Measurements from ENCODE around the gene CYP19A1.
A peak's percentile ranks its signal among the peaks of the same experiment; 100 is the strongest.

Gene CYP19A1

GRCh38 chr15:51338496-51338895, at the start of gene CYP19A1:
Gene CYP19A1 (minus strand): TSS chr15:51338596. CDS start chr15:51242912, 95,684 bp downstream.
- H3K27me3 Mint-ChIP-seq, result peaks cover 44% of the 10 kb centered on the region
- no peaks in the 10 kb centered on the region for H3K9me3 Mint-ChIP-seq
- no peak for DNase-seq
- no peaks in the 10 kb centered on the region for H3K4me1 Mint-ChIP-seq
- H3K27ac Mint-ChIP-seq, result no peak within 1 kb of the TSS
- H3K4me3 Mint-ChIP-seq, result no peak within 1 kb of the TSS
- CTCF ChIA-PET, result no interaction called here
- no peaks in the 10 kb centered on the region for H3K36me3 Mint-ChIP-seq

GRCh38 chr15:51387699-51388041, 49.3 kb upstream of the CYP19A1 start:
- CTCF ChIA-PET, result no interaction called here
- H3K27ac Mint-ChIP-seq, result no peak overlapping the region
- H3K9me3 Mint-ChIP-seq, result no peaks in the 10 kb centered on the region
- H3K4me3 Mint-ChIP-seq, result no peak overlapping the region
- H3K36me3 Mint-ChIP-seq, result no peaks in the 10 kb centered on the region
- DNase-seq, result no peak
- H3K27me3 Mint-ChIP-seq, result peaks cover 6% of the 10 kb centered on the region
- no peaks in the 10 kb centered on the region for H3K4me1 Mint-ChIP-seq

- Mint-ChIP-seq H3K27ac (no peak overlapping the region), H3K27me3 (peaks cover 10% of the 10 kb centered on the region), H3K36me3 (no peaks in the 10 kb centered on the region), H3K4me3 (no peak overlapping the region), H3K9me3 (no peaks in the 10 kb centered on the region), H3K4me1 (no peaks in the 10 kb centered on the region)
- no peak for DNase-seq
- CTCF ChIA-PET, result no interaction called here
Observed at GRCh38 chr15:51386960-51387698, 48.7 kb upstream of the CYP19A1 start.

GRCh38 chr15:51386486-51386885, 48.1 kb upstream of the CYP19A1 start:
- DNase-seq, result no peak
- H3K9me3 Mint-ChIP-seq, result no peaks in the 10 kb centered on the region
- CTCF ChIA-PET, result no interaction called here
- H3K4me1 Mint-ChIP-seq, result no peaks in the 10 kb centered on the region
- H3K27me3 Mint-ChIP-seq, result peaks cover 10% of the 10 kb centered on the region
- H3K4me3 Mint-ChIP-seq, result no peak overlapping the region
- H3K27ac Mint-ChIP-seq, result no peak overlapping the region
- no peaks in the 10 kb centered on the region for H3K36me3 Mint-ChIP-seq

- Mint-ChIP-seq H3K4me1 (no peaks in the 10 kb centered on the region), H3K27me3 (peaks cover 10% of the 10 kb centered on the region), H3K4me3 (no peak overlapping the region), H3K9me3 (no peaks in the 10 kb centered on the region), H3K27ac (no peak overlapping the region), H3K36me3 (no peaks in the 10 kb centered on the region)
- CTCF ChIA-PET, result interaction anchor here (1.8 kb wide), 1 partner anchor 15 kb away, joined by 5 read pairs; no protein-coding TSS in a partner anchor
- no peak for DNase-seq
Observed at GRCh38 chr15:51386029-51386428, 47.6 kb upstream of the CYP19A1 start.

GRCh38 chr15:51382787-51383186, 44.4 kb upstream of the CYP19A1 start:
- H3K4me3 Mint-ChIP-seq, result no peak overlapping the region
- DNase-seq, result no peak
- no peaks in the 10 kb centered on the region for H3K4me1 Mint-ChIP-seq
- peaks cover 15% of the 10 kb centered on the region for H3K27me3 Mint-ChIP-seq
- CTCF ChIA-PET, result interaction anchor here (0.8 to 4.7 kb wide), 4 partner anchors 13 to 353 kb away, joined by 3 to 38 read pairs (median 11); no protein-coding TSS in a partner anchor
- no peaks in the 10 kb centered on the region for H3K36me3 Mint-ChIP-seq
- H3K27ac Mint-ChIP-seq, result no peak overlapping the region
- no peaks in the 10 kb centered on the region for H3K9me3 Mint-ChIP-seq

GRCh38 chr15:51380999-51381806, 42.8 kb upstream of the CYP19A1 start:
- Mint-ChIP-seq H3K4me1 (no peaks in the 10 kb centered on the region), H3K36me3 (no peaks in the 10 kb centered on the region), H3K27ac (no peak overlapping the region), H3K9me3 (no peaks in the 10 kb centered on the region), H3K27me3 (peaks cover 15% of the 10 kb centered on the region), H3K4me3 (no peak overlapping the region)
- DNase-seq, result peak; percentile 38
- CTCF ChIA-PET, result interaction anchor here (0.7 to 4.7 kb wide), 7 partner anchors 12 to 303 kb away, joined by 3 to 38 read pairs (median 5); no protein-coding TSS in a partner anchor

- H3K4me1 Mint-ChIP-seq, result no peaks in the 10 kb centered on the region
- CTCF ChIA-PET, result interaction anchor here (1.1 to 4.7 kb wide), 3 partner anchors 10 to 216 kb away, joined by 3 to 38 read pairs (median 19); no protein-coding TSS in a partner anchor
- H3K36me3 Mint-ChIP-seq, result no peaks in the 10 kb centered on the region
Observed at GRCh38 chr15:51379390-51379789, 41.0 kb upstream of the CYP19A1 start.

GRCh38 chr15:51378406-51378805, 40.0 kb upstream of the CYP19A1 start:
- DNase-seq, result no peak
- Mint-ChIP-seq H3K9me3 (no peaks in the 10 kb centered on the region), H3K4me3 (no peak overlapping the region), H3K27me3 (peaks cover 13% of the 10 kb centered on the region), H3K4me1 (no peaks in the 10 kb centered on the region), H3K36me3 (no peaks in the 10 kb centered on the region), H3K27ac (no peak overlapping the region)
- CTCF ChIA-PET, result interaction anchor here (1.1 to 4.7 kb wide), 3 partner anchors 92 to 215 kb away, joined by 3 to 38 read pairs (median 3); no protein-coding TSS in a partner anchor

More at GRCh38 chr15:51379390-51379789, 41.0 kb upstream of the CYP19A1 start:
- Mint-ChIP-seq H3K27me3 (peaks cover 15% of the 10 kb centered on the region), H3K4me3 (no peak overlapping the region), H3K27ac (no peak overlapping the region), H3K9me3 (no peaks in the 10 kb centered on the region)
- no peak for DNase-seq

GRCh38 chr15:51377038-51377786, 38.8 kb upstream of the CYP19A1 start:
- H3K27ac Mint-ChIP-seq, result no peak overlapping the region
- H3K9me3 Mint-ChIP-seq, result no peaks in the 10 kb centered on the region
- no peak for DNase-seq
- CTCF ChIA-PET, result interaction anchor here (1.0 to 1.7 kb wide), 4 partner anchors 25 to 214 kb away, joined by 3 to 4 read pairs (median 3); no protein-coding TSS in a partner anchor
- no peak overlapping the region for H3K4me3 Mint-ChIP-seq
- no peaks in the 10 kb centered on the region for H3K4me1 Mint-ChIP-seq
- peaks cover 5% of the 10 kb centered on the region for H3K27me3 Mint-ChIP-seq
- H3K36me3 Mint-ChIP-seq, result no peaks in the 10 kb centered on the region

GRCh38 chr15:51375966-51376640, 37.7 kb upstream of the CYP19A1 start:
- Mint-ChIP-seq H3K4me1 (no peaks in the 10 kb centered on the region), H3K27me3 (peaks cover 5% of the 10 kb centered on the region), H3K9me3 (no peaks in the 10 kb centered on the region), H3K36me3 (no peaks in the 10 kb centered on the region), H3K27ac (no peak overlapping the region), H3K4me3 (no peak overlapping the region)
- CTCF ChIA-PET, result interaction anchor here (1.5 to 1.6 kb wide), 3 partner anchors 26 to 213 kb away, joined by 3 to 4 read pairs (median 4); no protein-coding TSS in a partner anchor
- DNase-seq, result no peak

GRCh38 chr15:51374131-51374530, 35.7 kb upstream of the CYP19A1 start:
- Mint-ChIP-seq H3K27ac (no peak overlapping the region), H3K27me3 (no peaks in the 10 kb centered on the region), H3K9me3 (no peaks in the 10 kb centered on the region), H3K4me1 (no peaks in the 10 kb centered on the region), H3K4me3 (no peak overlapping the region), H3K36me3 (no peaks in the 10 kb centered on the region)
- no peak for DNase-seq
- CTCF ChIA-PET, result interaction anchor here (0.6 kb wide), 1 partner anchor 211 kb away, joined by 3 read pairs; no protein-coding TSS in a partner anchor

GRCh38 chr15:51371266-51371665, 32.9 kb upstream of the CYP19A1 start:
- no peak for DNase-seq
- Mint-ChIP-seq H3K27me3 (peaks cover under 1% of the 10 kb centered on the region), H3K27ac (no peak overlapping the region), H3K4me3 (no peak overlapping the region), H3K36me3 (no peaks in the 10 kb centered on the region), H3K4me1 (no peaks in the 10 kb centered on the region), H3K9me3 (no peaks in the 10 kb centered on the region)
- CTCF ChIA-PET, result interaction anchor here (3.4 kb wide), 1 partner anchor 10 kb away, joined by 19 read pairs; no protein-coding TSS in a partner anchor
